H1 (cell line): Measurements from ENCODE around the gene MYO1F. TPM values are rescaled to one million over a fixed set of nuclear protein-coding genes. Genes with fewer than 3 reads are reported as not detected.

ENCODE experiments used
- CTCF ChIA-PET: fragments of 300-600 bp; sonication (Branson Sonifier 250); formaldehyde crosslinking; loops from one replicate; lab custom pipeline; 2021; ENCODE audit not compliant: partially characterized antibody; lab: Charles Lee
- POLR2A ChIA-PET: fragments of 300-600 bp; sonication (Branson Sonifier 250); formaldehyde crosslinking; loops from one replicate; lab custom pipeline; 2021; ENCODE audit warnings: inconsistent platforms; ENCODE audit not compliant: partially characterized antibody; lab: Charles Lee
- DNase-seq, 2 experiments: peaks; one replicate each; pipeline versions ENCODE4 v3.0.0 to v3.0.0-alpha.2; 2010 to 2022; ENCODE audit warnings: low spot score in 2 of 2, low read depth in 1 of 2, mixed read lengths in 1 of 2
- FAIRE-seq: peaks from 2 replicates; lab custom pipeline; 2011; peaks lifted over from hg19 to GRCh38; lab: Jason Lieb, UNC
- H2AFZ ChIP-seq: 2 replicates; pipeline ENCODE4 v1.8.1; 2012; ENCODE audit warnings: low read length, inconsistent platforms
- H2AK5ac ChIP-seq: 2 replicates; pipeline ENCODE4 v1.6.1; 2013; ENCODE audit warnings: low read depth, low read length
- H2BK120ac ChIP-seq: replicated peaks from 2 replicates; pipeline ENCODE3; 2013; ENCODE audit warnings: low read depth, low read length, inconsistent platforms
- H2BK12ac ChIP-seq: 2 replicates; pipeline ENCODE4 v1.6.1; 2013; ENCODE audit warnings: low read depth, low read length
- H2BK15ac ChIP-seq: 2 replicates; pipeline ENCODE4 v1.6.1; 2013; ENCODE audit warnings: low read length
- H2BK20ac ChIP-seq: 2 replicates; pipeline ENCODE4 v1.6.1; 2013; ENCODE audit warnings: low read length
- H2BK5ac ChIP-seq: 2 replicates; pipeline ENCODE4 v1.6.1; 2013; ENCODE audit warnings: low read depth, low read length
- H3K14ac ChIP-seq: 2 replicates; pipeline ENCODE4 v1.6.1; 2013; ENCODE audit warnings: inconsistent platforms; ENCODE audit not compliant: insufficient read length
- H3K18ac ChIP-seq: 2 replicates; pipeline ENCODE4 v1.6.1; 2013; ENCODE audit warnings: low read length; ENCODE audit errors: extremely low read depth
- H3K23ac ChIP-seq: 2 replicates; pipeline ENCODE4 v1.6.1; 2013; ENCODE audit warnings: inconsistent platforms; ENCODE audit not compliant: insufficient read length
- H3K23me2 ChIP-seq: 2 replicates; pipeline ENCODE4 v1.6.1; 2013; ENCODE audit warnings: low read depth, low read length
- H3K27ac ChIP-seq: 2 replicates; pipeline ENCODE4 v1.6.1; 2011; ENCODE audit warnings: low read depth, low read length, inconsistent platforms
- H3K27me3 ChIP-seq, 4 experiments: replicated peaks in 1 of 4; 1 replicate in 1 of 4; 2 replicates in 3 of 4; pipeline versions ENCODE4 v1.6.1 to v1.8.1; 2011 to 2013; ENCODE audit warnings: low read length in 3 of 4, mild to moderate bottlenecking in 3 of 4, inconsistent platforms in 2 of 4, mixed read lengths in 2 of 4, moderate library complexity in 1 of 4; ENCODE audit not compliant: control insufficient read depth in 3 of 4, insufficient read depth in 3 of 4; ENCODE audit errors: extremely low read depth in 1 of 4
- H3K36me3 ChIP-seq, 4 experiments: 2 replicates each; pipeline versions ENCODE4 v1.6.1 to v1.8.1; 2011 to 2013; ENCODE audit warnings: mild to moderate bottlenecking in 4 of 4, low read length in 3 of 4, moderate library complexity in 2 of 4, control low read depth in 1 of 4, inconsistent platforms in 1 of 4; ENCODE audit not compliant: insufficient read depth in 4 of 4, control insufficient read depth in 2 of 4
- H3K4ac ChIP-seq: replicated peaks from 2 replicates; pipeline ENCODE3; 2013; ENCODE audit warnings: low read length, low read depth, mixed read lengths, inconsistent platforms; ENCODE audit not compliant: insufficient read length
- H3K4me1 ChIP-seq, 4 experiments: replicated peaks in 1 of 4; 1 replicate in 1 of 4; 2 replicates in 3 of 4; pipeline versions ENCODE4 v1.6.1 to v1.8.1; 2011 to 2013; ENCODE audit warnings: low read length in 3 of 4, inconsistent platforms in 2 of 4, mixed read lengths in 1 of 4; ENCODE audit not compliant: insufficient read depth in 4 of 4, control insufficient read depth in 3 of 4
- H3K4me2 ChIP-seq, 2 experiments: 2 replicates each; pipeline versions ENCODE4 v1.6.1 to v1.8.1; 2011 to 2013; ENCODE audit warnings: low read depth in 2 of 2, low read length in 2 of 2, control low read depth in 1 of 2, inconsistent platforms in 1 of 2, mild to moderate bottlenecking in 1 of 2; ENCODE audit not compliant: insufficient read depth in 1 of 2
- H3K4me3 ChIP-seq, 4 experiments: fragments of 200-600, 300-600 bp in 1 of 4; sonication (generic), shearing (Covaris generic), sonication (Bioruptor Twin) in 1 of 4; 2 replicates each; pipeline versions ENCODE4 v1.5.1 to v1.8.1; 2011 to 2016; ENCODE audit warnings: low read length in 4 of 4, low read depth in 3 of 4, control low read depth in 2 of 4, inconsistent platforms in 2 of 4, mild to moderate bottlenecking in 2 of 4, mixed read lengths in 1 of 4, moderate library complexity in 1 of 4; ENCODE audit not compliant: insufficient read depth in 2 of 4; ENCODE audit errors: extremely low read depth in 1 of 4
- H3K56ac ChIP-seq: replicated peaks from 2 replicates; pipeline ENCODE3; 2013; ENCODE audit warnings: low read depth, mild to moderate bottlenecking, mixed read lengths, low read length, inconsistent platforms; ENCODE audit not compliant: insufficient read length
- H3K79me1 ChIP-seq: 2 replicates; pipeline ENCODE4 v1.6.1; 2013; ENCODE audit warnings: low read depth, low read length, control low read depth
- H3K79me2 ChIP-seq, 2 experiments: 2 replicates each; pipeline versions ENCODE4 v1.6.1 to v1.8.1; 2012 to 2013; ENCODE audit warnings: low read length in 2 of 2, mild to moderate bottlenecking in 2 of 2, inconsistent platforms in 1 of 2; ENCODE audit not compliant: insufficient read depth in 2 of 2, control insufficient read depth in 1 of 2
- H3K9ac ChIP-seq, 4 experiments: replicated peaks in 1 of 4; 1 replicate in 1 of 4; 2 replicates in 3 of 4; pipeline versions ENCODE4 v1.6.1 to v1.8.1; 2011 to 2013; ENCODE audit warnings: low read depth in 3 of 4, low read length in 3 of 4, control low read depth in 2 of 4, mild to moderate bottlenecking in 2 of 4, moderate library complexity in 2 of 4, inconsistent platforms in 1 of 4; ENCODE audit errors: extremely low read depth in 1 of 4
- H3K9me3 ChIP-seq, 2 experiments: 2 replicates each; pipeline versions ENCODE4 v1.6.1 to v1.8.1; 2012 to 2013; ENCODE audit warnings: mild to moderate bottlenecking in 2 of 2, moderate library complexity in 2 of 2, control low read depth in 1 of 2, inconsistent platforms in 1 of 2, low read depth in 1 of 2, low read length in 1 of 2, mixed read lengths in 1 of 2; ENCODE audit not compliant: insufficient read depth in 2 of 2
- H4K20me1 ChIP-seq, 2 experiments: replicated peaks in 1 of 2; 2 replicates each; pipeline versions ENCODE3 to v1.8.1; 2011 to 2013; ENCODE audit warnings: inconsistent platforms in 2 of 2, low read length in 2 of 2, mild to moderate bottlenecking in 1 of 2; ENCODE audit not compliant: insufficient read depth in 2 of 2, control insufficient read depth in 1 of 2
- H4K5ac ChIP-seq: 2 replicates; pipeline ENCODE4 v1.6.1; 2013; ENCODE audit warnings: low read length, low read depth, mixed read lengths, inconsistent platforms; ENCODE audit not compliant: insufficient read length
- H4K8ac ChIP-seq: 2 replicates; pipeline ENCODE4 v1.8.0; 2013; ENCODE audit warnings: mild to moderate bottlenecking, moderate library complexity, low read length, inconsistent platforms; ENCODE audit not compliant: insufficient read depth; ENCODE audit errors: extremely low read depth
- H4K91ac ChIP-seq: replicated peaks from 2 replicates; pipeline ENCODE3; 2013; ENCODE audit warnings: low read length, mixed read lengths, inconsistent platforms; ENCODE audit not compliant: insufficient read length
- MAX ChIP-seq: IDR thresholded peaks from 2 replicates; pipeline ENCODE4 v1.6.1; 2012; ENCODE audit warnings: inconsistent platforms
- WGBS, 2 experiments: shearing (Covaris generic) in 1 of 2; methylation state at CpG; one replicate each; pipeline versions ENCODE4 v1.1.6 to v1.1.7; 2013 to 2015; ENCODE audit warnings: low lambda C conversion rate in 2 of 2, mixed read lengths in 2 of 2, inconsistent platforms in 1 of 2, low coverage in 1 of 2, missing lambda C conversion rate in 1 of 2; ENCODE audit not compliant: insufficient replicate concordance in 2 of 2, insufficient coverage in 1 of 2, insufficient read length in 1 of 2; ENCODE audit errors: extremely low coverage in 1 of 2, missing lambda C conversion rate in 1 of 2; 5-methylcytosine and 5-hydroxymethylcytosine counted together
- polyA plus RNA-seq, 7 experiments: library from polyadenylated mRNA; depleted of rRNA in 3 of 7; stranded (reverse) in 5 of 7; unstranded in 2 of 7; fragments of >200 nt in 5 of 7; fragments of 200-250 nt in 2 of 7; gene quantifications; 1 replicate in 5 of 7; 2 replicates in 1 of 7; 4 replicates in 1 of 7; pipeline versions ENCODE4 v1.2.1 to v1.2.3, GENCODE V29; 2011 to 2013; ENCODE audit warnings: missing spikeins in 2 of 7, mixed read lengths in 2 of 7
- total RNA-seq: library from RNA; stranded (reverse); fragmentation: NEBNext Ultra II Directional; extraction: Animal tissue kit (Norgen Biotek cat#: 25700); gene quantifications from 2 replicates; pipeline ENCODE4 v1.2.1, GENCODE V29; 2021

The MYO1F gene
- total and polyA plus RNA-seq, 2 of the 8 experiments (the other 6 are each of a cell fraction or from before 2014, with no cell fraction given), result 1.4 to 4.6 TPM

DNA sequence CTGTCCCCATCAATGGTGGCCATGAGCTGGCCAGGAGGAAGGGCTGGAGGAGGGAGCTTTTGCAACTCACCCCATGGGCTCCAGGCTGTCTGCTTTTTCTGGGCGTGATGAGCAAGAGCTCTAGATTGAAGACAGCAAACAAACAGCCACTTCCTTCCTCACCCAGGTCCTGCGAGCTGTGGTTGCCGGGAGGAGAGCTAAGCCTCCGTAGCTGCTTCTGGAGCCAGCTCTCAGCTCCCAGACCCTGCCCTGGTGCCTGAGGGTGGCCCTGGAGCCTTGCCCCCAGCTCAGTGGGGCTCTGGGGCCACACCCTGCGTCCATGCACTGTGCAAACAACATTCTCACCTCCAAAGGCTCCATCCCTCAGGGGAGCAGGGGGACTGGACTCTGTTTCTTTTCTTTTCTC, 6.2 kb downstream of the MYO1F start:
- Histone ChIP-seq H3K27ac (no peak overlapping the region), H2AFZ (no peak overlapping the region), H3K23ac (no peak overlapping the region), H3K23me2 (peaks cover 5% of the 10 kb centered on the region; the same call in 1 of the 2 replicates), H3K4me2 (no peak overlapping the region), H3K9me3 (no peaks in the 10 kb centered on the region), H3K27me3 (no peaks in the 10 kb centered on the region), H3K9ac (no peak overlapping the region), H3K79me1 (no peaks in the 10 kb centered on the region; the same call in 1 of the 2 replicates), H4K5ac (no peak overlapping the region), H3K4me1 (peaks cover 0 to 6% (median 1%) of the 10 kb centered on the region in 4 experiments; a peak in 2 of 7 replicates), H2BK5ac (no peak overlapping the region), H2BK15ac (no peak overlapping the region), H3K36me3 (no peaks in the 10 kb centered on the region), H4K91ac (no peak overlapping the region), H2BK12ac (no peak overlapping the region), H3K4me3 (no peak overlapping the region), H4K8ac (no peak overlapping the region), H3K56ac (no peak overlapping the region), H2AK5ac (no peak overlapping the region), H3K14ac (no peak overlapping the region), H2BK120ac (no peak overlapping the region), H4K20me1 (no peaks in the 10 kb centered on the region), H3K79me2 (no peaks in the 10 kb centered on the region), H3K4ac (peak overlapping the region; percentile 44), H3K18ac (no peak overlapping the region), H2BK20ac (no peak overlapping the region)
- DNase-seq (no peak), FAIRE-seq (no peak)
- ChIA-PET CTCF (interaction anchor here (0.6 to 8.7 kb wide), 6 partner anchors 8 to 68 kb away, joined by 3 to 83 read pairs (median 4); no protein-coding TSS in a partner anchor), POLR2A (no interaction called here)
- 92% methylated on average over 5 of the region's 5 CpGs; no CpG with 5 or more reads in 1 of the 2 experiments for whole genome bisulfite sequencing, 2 experiments
- TF ChIP-seq MAX, result no peak
